Amniotic epithelial cell (primary cell): ENCODE results near the gene PALM.
A peak's percentile ranks its signal among the peaks of the same experiment; 100 is the strongest.

Experiments
- DNase-seq: peaks from one replicate; pipeline ENCODE4 v3.0.0-alpha.2; 2010; ENCODE audit warnings: low read depth

Gene PALM

GRCh38 chr19:752652-753517, 44.1 kb downstream of the PALM start:
- peak; percentile 90 for DNase-seq

GRCh38 chr19:754530-754929, 45.8 kb downstream of the PALM start:
- no peak for DNase-seq

- DNase-seq: no peak
Observed at GRCh38 chr19:755063-755462, 46.3 kb downstream of the PALM start.

GRCh38 chr19:756236-756635, 47.5 kb downstream of the PALM start:
- peak; percentile 55 for DNase-seq

- DNase-seq: no peak
Observed at GRCh38 chr19:756821-757688, 48.3 kb downstream of the PALM start.

DNA sequence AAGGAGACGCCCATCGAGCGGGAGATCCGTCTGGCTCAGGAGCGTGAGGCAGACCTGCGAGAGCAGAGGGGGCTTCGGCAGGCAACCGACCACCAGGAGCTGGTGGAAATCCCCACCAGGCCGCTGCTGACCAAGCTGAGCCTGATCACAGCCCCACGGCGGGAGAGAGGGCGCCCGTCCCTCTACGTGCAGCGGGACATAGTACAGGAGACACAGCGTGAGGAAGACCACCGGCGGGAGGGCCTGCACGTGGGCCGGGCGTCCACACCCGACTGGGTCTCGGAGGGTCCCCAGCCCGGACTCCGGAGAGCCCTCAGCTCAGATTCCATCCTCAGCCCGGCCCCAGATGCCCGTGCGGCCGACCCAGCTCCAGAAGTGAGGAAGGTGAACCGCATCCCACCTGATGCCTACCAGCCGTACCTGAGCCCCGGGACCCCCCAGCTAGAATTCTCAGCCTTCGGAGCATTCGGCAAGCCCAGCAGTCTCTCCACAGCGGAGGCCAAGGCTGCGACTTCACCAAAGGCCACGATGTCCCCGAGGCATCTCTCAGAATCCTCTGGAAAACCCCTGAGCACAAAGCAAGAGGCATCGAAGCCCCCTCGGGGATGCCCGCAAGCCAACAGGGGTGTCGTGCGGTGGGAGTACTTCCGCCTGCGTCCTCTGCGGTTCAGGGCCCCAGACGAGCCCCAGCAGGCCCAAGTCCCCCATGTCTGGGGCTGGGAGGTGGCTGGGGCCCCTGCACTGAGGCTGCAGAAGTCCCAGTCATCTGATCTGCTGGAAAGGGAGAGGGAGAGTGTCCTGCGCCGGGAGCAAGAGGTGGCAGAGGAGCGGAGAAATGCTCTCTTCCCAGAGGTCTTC, 49.3 kb downstream of the PALM start:
- DNase-seq: no peak

GRCh38 chr19:763181-763580, 54.4 kb downstream of the PALM start:
- no peak for DNase-seq

- no peak for DNase-seq
Observed at GRCh38 chr19:763869-764268, 55.1 kb downstream of the PALM start.

DNA sequence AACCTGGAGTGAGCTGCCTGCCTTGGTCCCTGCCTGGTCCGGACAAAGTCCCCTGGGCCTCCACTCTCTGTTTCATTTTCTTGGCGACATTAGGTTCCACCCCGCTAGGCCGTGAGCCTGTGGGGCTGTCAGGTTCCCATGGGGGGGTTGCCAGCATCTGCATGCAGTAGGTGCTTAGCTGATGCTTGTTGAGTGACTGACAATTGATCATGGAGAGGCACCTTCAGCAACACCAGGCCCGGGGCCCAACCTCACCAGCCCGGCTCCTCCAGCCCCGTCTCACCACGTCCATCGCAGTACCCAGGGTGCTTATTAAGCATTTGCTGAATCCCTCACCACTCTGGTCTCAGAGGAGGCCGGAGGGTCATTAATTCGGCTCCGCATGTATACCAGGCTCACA, 55.6 kb downstream of the PALM start:
- no peak for DNase-seq

- no peak for DNase-seq
Observed at GRCh38 chr19:765179-765738, 56.5 kb downstream of the PALM start.

DNA sequence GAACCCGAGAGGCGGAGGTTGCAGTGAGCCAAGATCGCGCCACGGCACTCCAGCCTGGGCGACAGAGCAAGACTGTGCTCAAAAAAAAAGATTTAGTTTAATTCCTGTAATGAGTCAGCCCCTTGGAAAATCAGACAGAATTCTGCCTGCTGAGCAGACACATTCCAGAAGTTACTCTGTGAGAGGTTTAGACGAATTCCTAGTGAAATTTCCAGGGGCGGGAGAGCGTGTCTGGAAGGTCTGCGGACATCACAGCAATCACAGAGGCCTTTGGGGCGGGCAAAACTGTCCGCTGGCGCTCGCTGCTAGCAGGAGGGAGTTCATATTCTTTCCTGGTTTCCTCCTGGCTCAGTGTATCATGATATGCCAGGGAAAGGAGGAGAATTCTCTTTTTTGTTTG, 59.7 kb downstream of the PALM start:
- DNase-seq: peak; percentile 94

GRCh38 chr19:769616-770015, 60.9 kb downstream of the PALM start:
- DNase-seq: no peak

- DNase-seq: peak; percentile 55
Observed at GRCh38 chr19:771332-771785, 62.6 kb downstream of the PALM start.

GRCh38 chr19:772063-772462, 63.3 kb downstream of the PALM start:
- DNase-seq: no peak

- peak; percentile 10 for DNase-seq
Observed at GRCh38 chr19:772730-773436, 64.1 kb downstream of the PALM start.

DNA sequence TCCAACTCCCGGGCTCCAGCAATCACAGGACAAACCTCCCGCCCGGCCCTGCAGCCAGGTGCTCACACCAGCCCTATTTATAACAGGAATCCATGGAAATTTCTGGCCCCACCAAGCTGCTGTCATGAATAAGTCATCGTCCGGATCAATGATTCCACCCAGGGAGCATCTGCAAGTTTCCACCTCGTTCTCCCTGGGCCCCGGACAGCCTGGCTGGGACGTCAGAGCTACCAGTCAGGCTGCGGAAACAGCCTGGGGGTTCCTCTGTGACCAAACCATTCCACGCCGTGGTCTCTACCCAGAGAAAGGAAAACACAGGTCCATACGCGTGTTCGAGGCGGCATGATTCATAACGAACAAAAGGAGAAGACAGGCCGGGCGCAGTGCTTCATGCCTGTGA, 67.8 kb downstream of the PALM start:
- no peak for DNase-seq

DNA sequence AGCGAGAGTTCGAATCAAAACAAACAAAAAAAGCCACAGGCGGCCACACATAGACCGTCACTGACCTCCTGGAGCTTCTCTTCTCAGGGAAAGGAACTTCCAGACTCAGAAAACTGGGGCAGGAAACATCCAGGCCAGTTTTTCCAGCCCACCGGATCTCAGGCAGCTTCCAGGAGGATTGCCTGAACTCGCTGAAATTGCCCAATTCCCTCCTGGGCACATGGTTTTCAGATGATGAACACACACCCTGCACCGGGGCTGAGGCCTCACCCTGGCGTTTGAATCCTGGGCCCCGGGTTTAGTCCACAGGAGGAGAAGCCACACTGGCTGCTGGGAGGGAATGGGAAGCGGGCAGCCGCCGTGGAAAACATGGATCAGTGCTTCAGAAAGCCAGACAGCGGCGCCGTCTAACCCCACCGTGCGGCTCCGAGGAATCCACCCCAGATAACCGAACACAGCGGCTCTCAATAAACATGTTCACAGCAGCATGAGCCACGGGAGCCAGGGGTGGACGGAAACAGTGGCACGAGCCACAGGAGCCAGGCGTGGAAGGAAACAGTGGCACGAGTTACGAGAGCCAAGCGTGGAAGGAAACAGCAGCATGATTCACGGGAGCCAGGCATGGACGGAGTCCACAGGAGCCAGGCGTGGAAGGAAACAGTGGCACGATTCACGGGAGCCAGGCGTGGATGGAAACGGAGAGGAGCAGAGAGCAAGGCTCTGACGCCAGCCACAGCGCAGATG, 70.3 kb downstream of the PALM start:
- DNase-seq: peak; percentile 99

- DNase-seq: no peak
Observed at GRCh38 chr19:780935-781334, 72.2 kb downstream of the PALM start.

GRCh38 chr19:781800-782184, 73.1 kb downstream of the PALM start:
- no peak for DNase-seq

GRCh38 chr19:782185-782877, 73.6 kb downstream of the PALM start:
- DNase-seq: peak; percentile 64
